IPS-NIHi11 (cell line): ENCODE measurements around the gene TUBG2.

Experiments used
- DNase-seq: peaks from one replicate; pipeline ENCODE4 v3.0.0; 2012; ENCODE audit warnings: mixed read lengths, low spot score

The TUBG2 gene

GRCh38 chr17:42698736-42699414 is 39.8 kb downstream of the TUBG2 start:
- no peak for DNase-seq

GRCh38 chr17:42699415-42699740 is 40.3 kb downstream of the TUBG2 start:
- DNase-seq = no peak

GRCh38 chr17:42700586-42701289 is 41.7 kb downstream of the TUBG2 start:
- no peak for DNase-seq

GRCh38 chr17:42702446-42702845 is 43.4 kb downstream of the TUBG2 start:
- DNase-seq = no peak

- no peak for DNase-seq
Measured at GRCh38 chr17:42704490-42704836, 45.4 kb downstream of the TUBG2 start.

- no peak for DNase-seq
Measured at GRCh38 chr17:42704837-42705494, 45.9 kb downstream of the TUBG2 start.

- DNase-seq = no peak
Measured at GRCh38 chr17:42706732-42707131, 47.6 kb downstream of the TUBG2 start.

- DNase-seq = no peak
Measured at GRCh38 chr17:42708588-42708987, 49.5 kb downstream of the TUBG2 start.

GRCh38 chr17:42709561-42709960 is 50.5 kb downstream of the TUBG2 start:
- DNase-seq = no peak
